Fibroblast of skin of left quadriceps (primary cell): Measurements from ENCODE around the gene PAM.

Source experiments
- DNase-seq, 2 experiments: peaks; one replicate each; pipeline ENCODE4 v3.0.0-alpha.2; 2013; ENCODE audit warnings: low read depth in 2 of 2

The PAM gene

GRCh38 chr5:102781359-102781758 lies 26.3 kb downstream of the PAM start:
- DNase-seq = no peak

GRCh38 chr5:102781786-102782185 lies 26.7 kb downstream of the PAM start:
- no peak for DNase-seq

GRCh38 chr5:102782217-102782872 lies 27.2 kb downstream of the PAM start:
- DNase-seq = no peak

- no peak for DNase-seq
Observed at GRCh38 chr5:102787134-102787533, 32.0 kb downstream of the PAM start.

GRCh38 chr5:102788788-102789187 lies 33.7 kb downstream of the PAM start:
- DNase-seq = no peak

- no peak for DNase-seq
Observed at GRCh38 chr5:102789469-102789868, 34.4 kb downstream of the PAM start.

- no peak for DNase-seq
Observed at GRCh38 chr5:102790748-102791147, 35.6 kb downstream of the PAM start.

- DNase-seq = no peak
Observed at GRCh38 chr5:102792705-102793104, 37.6 kb downstream of the PAM start.

- no peak for DNase-seq
Observed at GRCh38 chr5:102794047-102794446, 38.9 kb downstream of the PAM start.

- no peak for DNase-seq
Observed at GRCh38 chr5:102794677-102795331, 39.7 kb downstream of the PAM start.

- DNase-seq = no peak
Observed at GRCh38 chr5:102795526-102795925, 40.4 kb downstream of the PAM start.

GRCh38 chr5:102796009-102796408 lies 40.9 kb downstream of the PAM start:
- DNase-seq = no peak

GRCh38 chr5:102796498-102796897 lies 41.4 kb downstream of the PAM start:
- DNase-seq = no peak

GRCh38 chr5:102797322-102797884 lies 42.3 kb downstream of the PAM start:
- DNase-seq = no peak

GRCh38 chr5:102798104-102798785 lies 43.1 kb downstream of the PAM start:
- DNase-seq = no peak

- no peak for DNase-seq
Observed at GRCh38 chr5:102799017-102799416, 43.9 kb downstream of the PAM start.

- no peak for DNase-seq
Observed at GRCh38 chr5:102800427-102800826, 45.3 kb downstream of the PAM start.

GRCh38 chr5:102801371-102801770 lies 46.3 kb downstream of the PAM start:
- DNase-seq = no peak

GRCh38 chr5:102802708-102803458 lies 47.8 kb downstream of the PAM start:
- no peak for DNase-seq

- DNase-seq = peak in 1 of 2 experiments; percentile 42
Observed at GRCh38 chr5:102807878-102808502, 52.9 kb downstream of the PAM start.

- DNase-seq = no peak
Observed at GRCh38 chr5:102809033-102809432, 53.9 kb downstream of the PAM start.

- peak; percentile 67 for DNase-seq
Observed at GRCh38 chr5:102811972-102812371, 56.9 kb downstream of the PAM start.
